LNCaP clone FGC (cell line): ENCODE measurements around the gene GALNT14.

Source experiments
- DNase-seq: peaks from one replicate; pipeline ENCODE4 v3.0.0-alpha.2; 2011; ENCODE audit warnings: low read depth
- H3K4me3 ChIP-seq: 2 replicates; pipeline ENCODE4 v1.5.1; 2011; ENCODE audit warnings: mild to moderate bottlenecking, low read depth, low read length, control low read depth
- TF ChIP-seq, protein P1 (sequence below): IDR thresholded peaks from 2 replicates; pipeline ENCODE4 v1.5.1; 2012; ENCODE audit warnings: mild to moderate bottlenecking; ENCODE audit not compliant: control insufficient read depth, insufficient read depth; ENCODE audit errors: extremely low read depth

The GALNT14 gene

DNA sequence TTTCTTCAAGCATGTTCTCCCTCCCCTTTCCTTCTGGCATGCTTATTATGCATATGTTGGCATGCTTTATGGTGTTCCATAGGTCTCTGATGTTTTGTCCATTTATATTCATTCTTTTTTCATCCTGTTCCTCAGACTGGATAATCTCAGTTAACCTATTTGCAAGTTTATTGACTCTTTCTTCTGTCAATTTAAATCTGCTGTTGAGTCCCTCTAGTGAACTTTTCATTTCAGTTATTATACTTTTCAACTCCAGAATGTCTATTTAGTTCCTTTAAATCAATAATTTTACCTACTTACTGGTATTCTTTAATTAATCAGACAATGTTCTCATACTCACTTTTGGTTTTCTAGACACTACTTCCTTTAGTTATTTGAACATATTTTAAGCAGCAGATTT lies 101.2 kb downstream of the GALNT14 start:
- no peak overlapping the region for H3K4me3 ChIP-seq
- TF ChIP-seq, protein P1, sequence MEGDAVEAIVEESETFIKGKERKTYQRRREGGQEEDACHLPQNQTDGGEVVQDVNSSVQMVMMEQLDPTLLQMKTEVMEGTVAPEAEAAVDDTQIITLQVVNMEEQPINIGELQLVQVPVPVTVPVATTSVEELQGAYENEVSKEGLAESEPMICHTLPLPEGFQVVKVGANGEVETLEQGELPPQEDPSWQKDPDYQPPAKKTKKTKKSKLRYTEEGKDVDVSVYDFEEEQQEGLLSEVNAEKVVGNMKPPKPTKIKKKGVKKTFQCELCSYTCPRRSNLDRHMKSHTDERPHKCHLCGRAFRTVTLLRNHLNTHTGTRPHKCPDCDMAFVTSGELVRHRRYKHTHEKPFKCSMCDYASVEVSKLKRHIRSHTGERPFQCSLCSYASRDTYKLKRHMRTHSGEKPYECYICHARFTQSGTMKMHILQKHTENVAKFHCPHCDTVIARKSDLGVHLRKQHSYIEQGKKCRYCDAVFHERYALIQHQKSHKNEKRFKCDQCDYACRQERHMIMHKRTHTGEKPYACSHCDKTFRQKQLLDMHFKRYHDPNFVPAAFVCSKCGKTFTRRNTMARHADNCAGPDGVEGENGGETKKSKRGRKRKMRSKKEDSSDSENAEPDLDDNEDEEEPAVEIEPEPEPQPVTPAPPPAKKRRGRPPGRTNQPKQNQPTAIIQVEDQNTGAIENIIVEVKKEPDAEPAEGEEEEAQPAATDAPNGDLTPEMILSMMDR, result no peak
- DNase-seq, result no peak

DNA sequence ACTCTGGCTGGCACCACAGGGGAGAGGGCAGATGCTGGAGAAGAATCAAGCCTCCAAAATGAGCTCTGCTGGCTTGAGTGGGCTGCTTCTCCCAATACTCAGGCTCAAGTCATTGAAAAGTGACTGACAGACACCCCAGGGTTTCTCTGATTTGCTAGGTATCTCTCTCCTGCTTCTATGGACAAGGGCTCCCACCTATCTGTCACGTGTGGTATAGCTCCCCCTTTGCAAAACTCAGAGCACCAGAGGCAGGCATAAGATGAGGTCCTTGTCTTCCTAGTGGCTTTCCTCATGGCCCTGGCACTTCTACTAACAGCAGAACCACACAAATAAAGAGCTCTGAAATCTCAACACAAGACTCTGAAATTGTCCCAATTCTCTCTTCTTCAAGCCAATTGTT lies 105.2 kb downstream of the GALNT14 start:
- TF ChIP-seq, protein P1, result no peak
- DNase-seq, result no peak
- H3K4me3 ChIP-seq, result no peak overlapping the region

DNA sequence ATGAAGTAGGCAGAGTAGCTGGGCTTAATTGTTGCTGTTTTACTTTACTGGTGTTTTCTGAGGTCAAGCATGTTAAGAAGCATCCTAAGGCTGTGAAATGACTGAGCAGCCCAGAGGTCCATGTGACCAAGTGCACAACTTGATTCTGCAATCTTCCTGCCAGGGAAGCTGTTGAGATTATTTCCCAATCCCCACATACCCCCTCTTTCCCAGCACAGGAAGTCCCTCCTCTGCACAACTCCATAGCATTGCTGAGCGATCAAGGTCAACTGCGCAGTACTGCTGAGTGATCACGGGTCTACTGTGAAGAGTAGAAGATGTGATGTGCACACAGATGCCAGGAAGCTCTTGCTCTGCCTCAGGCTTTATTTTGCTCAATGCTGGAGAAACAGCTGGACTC lies 105.8 kb downstream of the GALNT14 start:
- TF ChIP-seq, protein P1, result no peak
- no peak for DNase-seq
- no peak overlapping the region for H3K4me3 ChIP-seq

DNA sequence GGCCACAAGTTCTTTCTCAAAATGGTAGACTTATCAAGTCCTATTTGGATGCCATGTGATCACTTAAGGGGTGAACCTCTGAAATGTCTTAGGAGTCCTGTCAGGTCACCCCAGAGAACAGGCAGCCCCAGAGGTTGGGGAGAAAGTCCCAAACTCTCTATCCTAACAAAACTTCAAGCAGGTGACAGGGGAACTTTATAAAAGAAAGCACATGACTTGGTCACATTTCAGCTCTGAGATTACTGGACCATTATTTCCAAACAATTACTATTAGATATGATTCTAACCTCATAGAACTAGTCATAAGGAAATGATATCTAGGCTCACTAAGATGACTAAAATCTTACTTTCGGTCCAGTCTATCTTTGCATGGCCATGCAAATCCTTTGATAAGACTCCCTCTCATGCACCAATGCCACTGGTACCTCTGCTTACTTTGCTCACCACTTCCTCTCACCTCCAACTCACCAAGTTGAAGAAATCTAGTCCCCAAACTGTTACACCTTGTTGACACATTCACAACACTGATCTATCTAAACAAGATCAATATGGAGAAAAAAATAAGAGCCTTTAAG lies 107.0 kb downstream of the GALNT14 start:
- H3K4me3 ChIP-seq, result no peak overlapping the region
- TF ChIP-seq, protein P1, result no peak
- no peak for DNase-seq

DNA sequence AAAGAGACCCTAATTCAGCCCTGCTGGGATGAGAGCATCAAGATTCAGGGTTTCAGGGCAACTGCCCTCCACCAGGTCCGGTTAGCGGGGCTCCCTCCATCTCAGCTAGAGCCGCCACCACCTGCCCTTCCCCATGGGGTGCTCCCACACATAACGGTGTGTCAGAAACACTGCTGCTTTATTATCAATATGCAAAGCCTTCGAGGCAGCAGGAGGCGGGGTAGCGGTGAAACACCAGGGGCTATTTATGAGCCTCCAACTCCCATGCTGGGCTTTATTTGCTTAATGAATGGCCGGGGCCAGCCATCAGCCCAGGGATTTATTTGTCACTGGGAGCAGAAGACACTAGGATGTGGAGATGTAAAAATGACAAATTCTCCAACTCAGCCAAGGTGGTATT lies 109.8 kb downstream of the GALNT14 start:
- TF ChIP-seq, protein P1, result no peak
- DNase-seq, result no peak
- H3K4me3 ChIP-seq, result no peak overlapping the region

DNA sequence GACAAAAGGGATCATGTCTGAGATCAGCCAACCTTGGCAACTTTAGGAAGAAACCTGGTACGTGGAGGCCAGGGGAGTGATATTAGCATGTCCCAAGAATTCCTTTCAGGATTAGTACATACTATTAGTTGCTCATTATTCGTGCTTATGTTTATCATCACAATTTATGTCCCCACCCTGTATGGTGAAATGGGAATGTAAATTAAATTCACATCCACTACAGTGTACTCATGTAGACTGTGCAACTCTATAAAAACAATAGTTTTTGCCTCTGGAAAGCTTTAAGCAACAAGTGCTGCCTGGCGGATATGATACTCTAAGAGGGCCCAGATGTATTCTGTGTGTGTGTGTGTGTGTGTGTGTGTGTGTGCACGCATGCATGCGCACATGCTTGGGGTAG lies 110.7 kb downstream of the GALNT14 start:
- TF ChIP-seq, protein P1, result no peak
- no peak overlapping the region for H3K4me3 ChIP-seq

DNA sequence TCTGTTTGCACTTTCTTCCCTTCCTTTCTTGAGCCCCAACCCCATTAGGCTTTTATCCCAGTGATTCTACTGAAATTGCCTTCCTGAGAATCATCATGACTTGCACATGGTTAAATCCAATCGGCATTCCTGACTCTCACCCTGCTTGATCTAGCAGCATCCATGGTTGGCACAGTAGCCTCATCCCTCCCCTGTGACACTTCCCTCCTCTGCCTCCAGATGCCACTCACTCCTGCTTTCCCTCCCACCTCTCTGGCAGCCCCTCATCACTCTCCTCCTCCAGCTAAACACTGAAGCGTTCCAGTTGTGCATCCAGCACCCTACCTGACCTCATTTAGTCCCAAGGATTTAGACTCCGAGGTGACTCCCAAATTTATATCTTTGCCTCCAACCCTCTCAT lies 114.7 kb downstream of the GALNT14 start:
- TF ChIP-seq, protein P1, result no peak
- H3K4me3 ChIP-seq, result no peak overlapping the region
- DNase-seq, result no peak

More for the DNA sequence above, 110.7 kb downstream of the GALNT14 start:
- no peak for DNase-seq
